Karpas-422 (cell line): ENCODE results near the gene PTCH1. TPM values are rescaled to one million over a fixed set of nuclear protein-coding genes. Genes with fewer than 3 reads are reported as not detected.
A peak's percentile ranks its signal among the peaks of the same experiment; 100 is the strongest.

ENCODE experiments used
- DNase-seq: peaks from one replicate; pipeline ENCODE4 v3.0.0-alpha.2; 2015
- H2AFZ ChIP-seq: fragments of 200-600 bp; sonication (generic); 2 replicates; pipeline ENCODE4 v1.6.1; 2014; ENCODE audit warnings: antibody characterized with exemption, low read length, mixed read lengths
- H3K27ac ChIP-seq: fragments of 200-600 bp; sonication (generic); 2 replicates; pipeline ENCODE4 v1.5.1; 2014; ENCODE audit warnings: mild to moderate bottlenecking, low read length, moderate library complexity
- H3K27me3 ChIP-seq: fragments of 200-600 bp; sonication (generic); 2 replicates; pipeline ENCODE4 v1.6.1; 2014; ENCODE audit warnings: low read length, mixed read lengths
- H3K36me3 ChIP-seq: fragments of 200-600 bp; sonication (generic); 2 replicates; pipeline ENCODE4 v1.6.1; 2014; ENCODE audit warnings: low read length, mixed read lengths; ENCODE audit not compliant: insufficient read depth
- H3K4me1 ChIP-seq: fragments of 200-600 bp; sonication (generic); 2 replicates; pipeline ENCODE4 v1.6.1; 2014; ENCODE audit warnings: mild to moderate bottlenecking, low read length, mixed read lengths
- H3K4me2 ChIP-seq: fragments of 200-600 bp; sonication (generic); 2 replicates; pipeline ENCODE4 v1.6.1; 2014; ENCODE audit warnings: low read length, low read depth, mild to moderate bottlenecking; ENCODE audit not compliant: poor library complexity, severe bottlenecking
- H3K4me3 ChIP-seq: fragments of 200-600 bp; sonication (generic); 2 replicates; pipeline ENCODE4 v1.5.1; 2014; ENCODE audit warnings: mild to moderate bottlenecking, antibody characterized with exemption, low read length, mixed read lengths
- H3K79me2 ChIP-seq: fragments of 200-600 bp; sonication (generic); 2 replicates; pipeline ENCODE4 v1.6.1; 2014; ENCODE audit warnings: mild to moderate bottlenecking, low read length, mixed read lengths
- H3K9ac ChIP-seq: fragments of 200-600 bp; sonication (generic); 2 replicates; pipeline ENCODE4 v1.6.0; 2014; ENCODE audit warnings: low read length
- H3K9me2 ChIP-seq: fragments of 200-600 bp; sonication (generic), shearing (Covaris generic); replicated peaks from 2 replicates; pipeline ENCODE4 v1.6.0; 2014; ENCODE audit warnings: mild to moderate bottlenecking, low read length, moderate library complexity; ENCODE audit not compliant: insufficient read depth
- H3K9me3 ChIP-seq: fragments of 300-700, 200-600 bp; sonication (generic); 2 replicates; pipeline ENCODE4 v1.6.1; 2014; ENCODE audit warnings: low read length, mixed read lengths
- H4K20me1 ChIP-seq: fragments of 200-600 bp; sonication (generic); 2 replicates; pipeline ENCODE4 v1.6.1; 2014; ENCODE audit warnings: mild to moderate bottlenecking, antibody characterized with exemption, low read length, low read depth; ENCODE audit not compliant: insufficient read depth
- total RNA-seq: library from RNA; depleted of rRNA; stranded (reverse); fragments of >200 nt; shearing (Covaris generic); gene quantifications from 2 replicates; pipeline ENCODE4 v1.2.3, GENCODE V29; 2014; ENCODE audit warnings: low replicate concordance

PTCH1 gene
- total RNA-seq, 1 experiment from 2014 or later, result 12.4 TPM

- Histone ChIP-seq H3K9me3 (no peaks in the 10 kb centered on the region), H3K4me3 (peak overlapping the region; percentile 71), H2AFZ (peak overlapping the region; percentile 88; the same call in 1 of the 2 replicates), H4K20me1 (peaks cover 5% of the 10 kb centered on the region), H3K36me3 (no peaks in the 10 kb centered on the region), H3K4me2 (peak overlapping the region; percentile 93), H3K27me3 (no peaks in the 10 kb centered on the region), H3K79me2 (no peaks in the 10 kb centered on the region), H3K4me1 (peaks cover 62% of the 10 kb centered on the region), H3K9ac (peak overlapping the region; percentile 74), H3K9me2 (no peaks in the 10 kb centered on the region), H3K27ac (no peak overlapping the region)
- peak; percentile 78 for DNase-seq
Measured at GRCh38 chr9:95506428-95506677, 10.4 kb downstream of the PTCH1 start.

GRCh38 chr9:95505717-95506427 lies 10.9 kb downstream of the PTCH1 start:
- H3K27me3 ChIP-seq, result no peaks in the 10 kb centered on the region
- H3K36me3 ChIP-seq, result no peaks in the 10 kb centered on the region
- DNase-seq, result peak; percentile 73
- H3K79me2 ChIP-seq, result no peaks in the 10 kb centered on the region
- peaks cover 9% of the 10 kb centered on the region for H4K20me1 ChIP-seq
- H3K9ac ChIP-seq, result peak overlapping the region; percentile 74
- no peak overlapping the region for H3K27ac ChIP-seq
- no peaks in the 10 kb centered on the region for H3K9me2 ChIP-seq
- H2AFZ ChIP-seq, result peak overlapping the region; percentile 88; the same call in 1 of the 2 replicates
- H3K4me3 ChIP-seq, result peak overlapping the region; percentile 71
- H3K4me1 ChIP-seq, result peaks cover 60% of the 10 kb centered on the region
- H3K9me3 ChIP-seq, result no peaks in the 10 kb centered on the region
- peak overlapping the region; percentile 93 for H3K4me2 ChIP-seq

GRCh38 chr9:95505072-95505716 lies 11.6 kb downstream of the PTCH1 start:
- H3K4me3 ChIP-seq, result peak overlapping the region; percentile 71
- H3K27ac ChIP-seq, result no peak overlapping the region
- no peaks in the 10 kb centered on the region for H3K9me2 ChIP-seq

GRCh38 chr9:95504053-95504963 lies 12.5 kb downstream of the PTCH1 start:
- Histone ChIP-seq H3K79me2 (no peaks in the 10 kb centered on the region), H4K20me1 (peaks cover 19% of the 10 kb centered on the region), H2AFZ (no peak overlapping the region), H3K36me3 (no peaks in the 10 kb centered on the region), H3K27ac (no peak overlapping the region), H3K4me3 (peak overlapping the region; percentile 71; the same call in 1 of the 2 replicates), H3K9me3 (no peaks in the 10 kb centered on the region), H3K27me3 (no peaks in the 10 kb centered on the region), H3K4me1 (peaks cover 54% of the 10 kb centered on the region), H3K4me2 (peak overlapping the region; percentile 82), H3K9ac (no peak overlapping the region), H3K9me2 (no peaks in the 10 kb centered on the region)
- peak; percentile 77 for DNase-seq

More at GRCh38 chr9:95505072-95505716, 11.6 kb downstream of the PTCH1 start:
- peaks cover 16% of the 10 kb centered on the region for H4K20me1 ChIP-seq
- no peaks in the 10 kb centered on the region for H3K36me3 ChIP-seq
- peaks cover 57% of the 10 kb centered on the region for H3K4me1 ChIP-seq
- DNase-seq, result no peak
- H2AFZ ChIP-seq, result no peak overlapping the region
- H3K4me2 ChIP-seq, result peak overlapping the region; percentile 82
- peak overlapping the region; percentile 74 for H3K9ac ChIP-seq
- H3K9me3 ChIP-seq, result no peaks in the 10 kb centered on the region
- no peaks in the 10 kb centered on the region for H3K79me2 ChIP-seq
- no peaks in the 10 kb centered on the region for H3K27me3 ChIP-seq

GRCh38 chr9:95503369-95503768 lies 13.4 kb downstream of the PTCH1 start:
- no peak overlapping the region for H3K4me2 ChIP-seq
- H3K79me2 ChIP-seq, result no peaks in the 10 kb centered on the region
- no peaks in the 10 kb centered on the region for H3K9me2 ChIP-seq

GRCh38 chr9:95502248-95502647 lies 14.5 kb downstream of the PTCH1 start:
- no peak overlapping the region for H3K9ac ChIP-seq
- H3K9me2 ChIP-seq, result no peaks in the 10 kb centered on the region
- H3K79me2 ChIP-seq, result no peaks in the 10 kb centered on the region
- no peak overlapping the region for H2AFZ ChIP-seq
- H3K4me3 ChIP-seq, result no peak overlapping the region
- H4K20me1 ChIP-seq, result peaks cover 36% of the 10 kb centered on the region
- H3K27ac ChIP-seq, result no peak overlapping the region
- H3K4me1 ChIP-seq, result peaks cover 45% of the 10 kb centered on the region
- DNase-seq, result no peak
- no peaks in the 10 kb centered on the region for H3K9me3 ChIP-seq
- no peaks in the 10 kb centered on the region for H3K27me3 ChIP-seq
- no peaks in the 10 kb centered on the region for H3K36me3 ChIP-seq
- no peak overlapping the region for H3K4me2 ChIP-seq

More at GRCh38 chr9:95503369-95503768, 13.4 kb downstream of the PTCH1 start:
- Histone ChIP-seq H3K9ac (no peak overlapping the region), H3K4me1 (peaks cover 53% of the 10 kb centered on the region), H3K36me3 (no peaks in the 10 kb centered on the region), H3K4me3 (no peak overlapping the region), H4K20me1 (peaks cover 25% of the 10 kb centered on the region), H3K9me3 (no peaks in the 10 kb centered on the region), H3K27me3 (no peaks in the 10 kb centered on the region), H3K27ac (no peak overlapping the region), H2AFZ (no peak overlapping the region)
- DNase-seq, result no peak

GRCh38 chr9:95499847-95500246 lies 16.9 kb downstream of the PTCH1 start:
- Histone ChIP-seq H3K27ac (no peak overlapping the region), H4K20me1 (peaks cover 48% of the 10 kb centered on the region), H3K79me2 (no peaks in the 10 kb centered on the region), H2AFZ (no peak overlapping the region), H3K4me2 (no peak overlapping the region), H3K9me2 (no peaks in the 10 kb centered on the region), H3K36me3 (no peaks in the 10 kb centered on the region), H3K4me3 (no peak overlapping the region), H3K27me3 (peaks cover 4% of the 10 kb centered on the region; the same call in 1 of the 2 replicates), H3K9me3 (no peaks in the 10 kb centered on the region), H3K9ac (no peak overlapping the region), H3K4me1 (peaks cover 48% of the 10 kb centered on the region)
- no peak for DNase-seq
